HG02970 (cell line): Measurements from ENCODE around the gene EPHA8.

Experiments used
- ATAC-seq: cut with Tn5 transposase; IDR thresholded peaks from one replicate; pipeline ENCODE4 v1.9.1; 2021; ENCODE audit warnings: mild to moderate bottlenecking, moderate library complexity, moderate number of reproducible peaks; ENCODE audit not compliant: unreplicated experiment, low FRiP score

EPHA8 gene

DNA sequence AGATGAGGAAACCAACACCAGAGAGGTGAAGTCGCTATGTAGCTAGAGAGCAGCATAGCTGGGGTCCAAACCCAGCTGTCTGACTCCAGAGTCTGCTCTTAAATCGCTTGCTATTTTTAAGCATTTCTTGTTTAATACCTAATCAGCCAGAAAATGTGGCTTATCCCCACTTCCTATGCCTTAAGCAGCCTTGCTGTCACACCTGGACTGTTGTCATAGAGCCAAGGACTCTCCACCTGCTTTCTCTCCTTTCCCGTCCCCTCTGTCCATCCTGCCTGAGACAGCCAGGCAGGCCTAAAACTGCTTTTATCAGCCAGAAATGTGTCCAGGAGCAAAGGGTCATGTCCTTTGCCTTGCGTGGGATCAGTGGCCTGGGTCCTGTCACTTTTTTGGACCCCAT, 28.3 kb upstream of the EPHA8 start:
- ATAC-seq, result no peak

DNA sequence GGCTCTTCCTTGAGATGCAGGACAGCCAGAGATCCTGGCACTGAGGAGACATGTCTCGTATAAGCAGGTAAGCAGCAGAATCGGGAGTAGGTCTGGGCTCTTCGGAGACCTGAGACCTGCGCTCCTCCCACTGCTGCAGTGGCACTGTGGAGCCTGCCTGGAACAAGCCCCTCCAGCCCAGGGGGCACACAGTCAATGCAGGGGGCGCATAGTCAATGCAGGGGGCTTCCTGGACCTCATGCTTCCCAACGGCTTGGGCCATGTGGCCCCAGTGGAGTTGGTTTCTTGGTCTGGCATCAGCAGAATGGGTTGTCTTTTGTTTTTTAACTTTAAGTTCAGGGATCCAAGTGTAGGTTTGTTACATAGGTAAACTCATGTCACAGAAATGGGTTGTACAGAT, 27.9 kb upstream of the EPHA8 start:
- no peak for ATAC-seq

DNA sequence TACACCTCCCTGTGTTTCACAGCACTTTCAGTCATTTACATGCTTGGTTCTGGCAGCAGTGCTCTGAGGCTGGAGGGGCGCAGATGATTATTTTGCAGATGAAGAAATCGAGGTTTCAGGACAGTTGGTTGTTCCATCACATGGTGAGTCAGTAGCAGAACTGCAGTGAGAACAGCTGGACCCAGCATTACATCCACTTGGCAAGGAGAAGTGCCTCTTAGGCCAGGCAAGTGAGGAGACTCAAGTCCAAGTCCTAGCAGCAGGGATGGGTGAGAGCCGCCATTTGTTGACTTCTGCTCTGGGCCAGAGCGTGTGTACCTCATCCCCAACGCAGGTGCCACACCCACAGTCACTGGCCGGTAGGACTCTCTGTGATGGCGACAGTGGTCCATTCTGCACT, 26.8 kb upstream of the EPHA8 start:
- no peak for ATAC-seq

DNA sequence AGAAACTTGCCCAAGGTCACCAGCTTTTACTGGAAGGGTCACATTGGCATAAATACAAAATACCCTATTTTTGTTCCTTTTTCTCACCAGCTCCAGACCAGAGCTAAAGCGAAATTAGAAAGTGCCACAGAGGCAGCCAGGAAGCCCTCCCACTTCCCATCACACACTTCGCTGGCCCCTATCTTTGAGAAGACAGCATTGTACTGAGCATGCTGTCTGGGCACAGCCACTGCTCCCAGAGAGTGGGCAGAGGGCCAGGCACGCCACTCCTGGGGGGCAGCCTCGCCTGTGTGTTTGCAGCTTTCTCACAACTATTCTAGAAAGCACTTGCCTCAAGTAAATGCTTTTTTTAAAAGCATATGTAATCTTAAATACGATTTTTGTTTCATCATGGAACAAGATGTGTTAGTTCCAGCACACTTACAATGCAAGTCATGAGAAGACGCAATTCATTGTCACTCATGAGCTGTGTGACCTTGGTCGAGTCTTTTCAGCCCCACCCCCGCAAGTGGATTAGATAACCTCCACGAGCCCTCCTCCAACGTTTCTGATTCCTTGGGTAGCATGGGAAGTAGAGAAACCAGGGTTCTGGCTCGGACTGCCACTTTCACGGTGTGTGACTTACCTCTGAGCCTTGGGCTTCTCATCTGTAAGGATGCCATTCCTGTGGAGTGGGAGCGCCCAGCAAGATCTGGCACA, 25.7 kb upstream of the EPHA8 start:
- no peak for ATAC-seq

DNA sequence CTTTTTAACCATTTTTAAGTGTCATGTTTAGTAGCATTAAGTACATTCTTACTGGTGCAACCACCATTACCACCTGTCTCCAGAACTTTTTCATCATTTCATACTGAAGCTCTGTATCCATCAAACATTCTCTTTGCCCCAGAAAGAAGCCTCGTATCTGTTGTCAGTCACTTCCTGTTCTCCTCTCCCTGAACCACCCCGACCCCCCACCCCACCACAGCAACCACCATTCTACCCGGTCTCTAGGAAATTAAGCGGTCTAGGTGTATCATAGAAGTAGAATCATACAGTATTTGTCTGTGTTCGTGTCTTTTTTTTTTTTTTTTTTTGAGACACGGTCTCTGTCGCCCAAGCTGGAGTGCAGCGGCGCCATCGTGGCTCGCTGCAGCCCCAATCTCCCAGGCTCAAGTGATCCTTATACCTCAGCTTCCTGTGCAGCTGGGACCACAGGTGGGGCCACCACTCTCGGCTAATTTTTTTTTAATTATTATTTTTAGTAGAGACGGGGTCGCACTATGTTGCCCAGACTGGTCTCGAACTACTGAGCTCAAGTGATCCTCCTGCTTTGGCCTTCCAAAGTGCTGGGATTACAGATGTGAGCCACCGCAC, 23.7 kb upstream of the EPHA8 start:
- ATAC-seq, result no peak

DNA sequence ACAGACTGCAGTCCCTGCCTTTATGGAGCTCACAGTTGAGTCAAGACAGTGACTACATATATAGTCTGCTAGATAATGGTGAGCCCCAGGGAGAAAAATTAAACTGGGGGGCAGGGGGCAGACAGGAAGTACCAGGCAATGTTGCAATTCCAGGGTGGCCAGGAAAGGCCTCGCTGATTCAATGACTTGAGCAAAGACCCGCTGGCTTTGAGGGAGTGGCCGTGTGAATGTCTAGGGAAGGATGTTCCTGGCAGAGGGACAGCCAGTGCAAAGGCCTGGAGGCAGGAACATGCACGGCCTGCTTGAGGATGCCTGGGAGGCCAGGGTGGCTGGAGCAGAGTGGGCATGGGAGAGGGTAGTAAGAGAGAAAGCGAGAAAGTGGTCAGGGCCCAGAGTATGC, 23.0 kb upstream of the EPHA8 start:
- ATAC-seq, result no peak

DNA sequence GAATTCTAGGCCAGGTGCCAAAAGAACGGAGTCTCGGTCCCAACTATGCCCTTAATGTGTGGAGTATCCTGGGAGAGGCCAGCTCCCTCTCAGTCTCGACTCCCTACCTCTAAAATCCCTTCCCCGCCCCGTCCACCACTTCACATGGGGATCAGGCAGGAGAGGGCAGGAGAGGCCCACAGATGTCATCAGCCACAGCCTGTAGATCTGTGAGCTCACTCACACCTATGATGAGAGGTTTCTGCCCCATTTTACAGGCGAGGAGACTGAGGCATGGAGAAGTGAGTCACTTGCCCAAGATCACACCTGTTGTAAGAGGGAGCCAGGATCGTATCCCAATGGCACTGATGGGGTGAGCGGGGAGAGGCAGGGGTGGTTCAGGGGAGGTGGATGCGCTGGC, 20.4 kb upstream of the EPHA8 start:
- ATAC-seq, result no peak

DNA sequence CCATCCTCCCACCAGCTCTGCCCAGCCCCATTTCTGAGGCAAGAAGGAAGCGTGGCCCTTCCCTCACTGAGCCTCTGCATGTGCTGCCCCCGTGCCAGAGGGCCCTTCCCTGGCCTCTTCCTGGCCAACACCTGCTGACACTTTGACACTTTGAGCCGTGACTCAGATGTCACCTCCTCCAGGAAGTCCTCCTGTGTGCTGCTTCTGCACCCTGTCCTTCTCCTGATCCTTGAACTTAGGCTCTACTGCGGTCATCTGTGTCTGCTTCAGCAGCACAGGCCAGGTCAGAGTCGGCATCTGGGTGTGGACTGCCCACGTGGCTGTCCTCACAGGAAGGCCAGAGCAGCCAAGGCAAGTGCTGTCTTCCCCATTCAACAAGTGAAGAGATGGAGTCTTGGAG, 19.6 kb upstream of the EPHA8 start:
- no peak for ATAC-seq

DNA sequence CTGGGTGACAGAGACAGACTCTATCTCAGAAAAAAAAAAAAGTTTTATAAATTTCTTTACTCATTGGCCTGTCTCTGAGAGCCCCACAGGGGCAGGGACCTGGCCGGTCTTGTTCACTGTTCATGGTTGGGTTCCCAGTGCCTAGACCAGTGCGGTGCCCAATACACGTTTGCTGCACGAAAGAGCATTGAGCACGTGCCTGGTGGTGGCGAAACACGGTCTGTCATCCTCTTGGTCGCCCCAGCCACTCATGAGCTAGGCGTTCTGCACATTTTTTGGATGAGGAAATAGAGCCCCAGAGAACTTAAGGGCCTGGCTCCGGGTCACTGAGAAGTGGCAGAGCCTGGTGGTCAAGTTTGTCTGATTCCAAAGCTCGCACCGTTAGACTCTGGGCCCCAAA, 18.7 kb upstream of the EPHA8 start:
- no peak for ATAC-seq

DNA sequence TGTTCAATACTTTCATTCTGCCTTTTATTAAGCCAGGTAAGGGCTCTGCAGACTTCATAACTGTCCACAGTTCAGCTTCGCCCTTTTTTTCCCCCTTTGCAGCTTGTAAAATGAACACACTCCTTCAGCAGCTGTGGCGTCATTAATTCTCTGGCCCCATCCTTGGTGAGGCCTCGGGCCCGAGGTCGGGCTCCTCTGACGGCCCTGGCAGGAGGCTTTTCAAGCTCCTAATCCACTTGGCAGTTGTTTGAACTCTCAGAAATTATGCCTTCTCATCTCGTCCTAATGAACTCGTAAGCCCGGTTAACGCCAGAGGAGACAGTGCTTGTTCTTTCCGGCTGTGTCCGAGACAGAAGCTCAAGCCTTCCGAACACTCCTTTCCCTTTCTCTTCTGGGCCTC, 18.1 kb upstream of the EPHA8 start:
- no peak for ATAC-seq

DNA sequence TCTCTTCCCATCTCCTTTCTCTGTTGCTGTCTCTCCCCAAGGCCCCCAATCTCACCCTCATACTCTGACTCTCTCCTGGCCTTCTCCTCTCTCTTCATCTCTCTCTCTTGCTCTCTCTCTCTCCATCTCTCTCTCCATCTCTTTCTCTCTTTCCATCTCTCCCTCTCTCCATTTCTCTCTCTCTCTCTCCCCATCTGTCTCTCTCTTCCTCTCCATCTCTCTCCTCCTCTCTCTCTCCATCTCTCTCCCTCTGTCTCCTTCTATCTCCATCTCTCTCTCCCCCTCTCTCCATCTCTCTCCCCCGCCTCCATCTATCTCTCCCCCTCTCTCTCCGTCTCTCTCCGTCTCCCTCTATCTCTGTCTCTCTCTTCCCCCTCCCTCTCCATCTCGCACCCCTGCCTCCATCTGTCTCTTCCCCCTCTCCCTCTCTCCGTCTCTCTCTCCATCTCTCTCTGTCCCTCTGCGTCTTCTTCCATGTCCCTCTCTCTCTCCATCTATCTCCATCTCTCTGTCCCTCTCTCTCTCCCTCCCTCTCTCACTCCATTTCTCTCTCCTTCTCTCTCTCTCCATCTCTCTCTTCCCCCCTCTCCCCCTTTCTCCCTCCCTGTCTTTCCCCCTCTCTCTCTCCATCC, 16.0 kb upstream of the EPHA8 start:
- ATAC-seq, result no peak

DNA sequence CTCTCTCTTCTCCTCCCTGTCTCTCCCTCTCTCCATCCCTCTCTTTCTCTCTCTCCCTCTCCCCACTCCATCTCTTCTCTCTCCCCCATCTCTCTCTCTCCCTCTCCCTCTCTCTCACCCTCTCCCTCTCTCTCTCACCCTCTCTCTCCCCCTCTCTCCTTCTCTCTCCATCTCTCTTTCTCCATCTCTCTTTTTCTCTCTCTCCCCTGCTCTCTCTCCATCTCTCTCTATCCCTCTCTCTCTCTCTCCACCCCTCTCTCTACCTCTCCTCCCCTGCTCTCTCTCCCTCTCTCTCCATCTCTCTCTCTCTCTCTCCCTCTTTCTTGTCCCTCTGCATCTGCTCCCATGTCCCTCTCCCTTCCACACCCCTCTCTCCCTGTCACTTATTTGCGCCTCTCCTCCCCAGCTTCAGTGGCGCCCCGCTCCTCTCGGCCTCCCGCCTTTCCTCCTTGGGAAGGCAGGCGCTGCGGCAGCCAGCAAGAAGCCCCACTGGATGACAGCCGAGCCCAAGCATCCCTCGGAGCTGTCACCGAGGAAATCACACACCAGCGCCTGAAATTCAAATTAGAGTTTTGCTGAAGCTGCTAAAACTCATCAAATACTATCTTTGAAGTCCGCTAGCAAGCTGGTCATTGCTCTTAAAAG, 15.3 kb upstream of the EPHA8 start:
- ATAC-seq, result no peak

DNA sequence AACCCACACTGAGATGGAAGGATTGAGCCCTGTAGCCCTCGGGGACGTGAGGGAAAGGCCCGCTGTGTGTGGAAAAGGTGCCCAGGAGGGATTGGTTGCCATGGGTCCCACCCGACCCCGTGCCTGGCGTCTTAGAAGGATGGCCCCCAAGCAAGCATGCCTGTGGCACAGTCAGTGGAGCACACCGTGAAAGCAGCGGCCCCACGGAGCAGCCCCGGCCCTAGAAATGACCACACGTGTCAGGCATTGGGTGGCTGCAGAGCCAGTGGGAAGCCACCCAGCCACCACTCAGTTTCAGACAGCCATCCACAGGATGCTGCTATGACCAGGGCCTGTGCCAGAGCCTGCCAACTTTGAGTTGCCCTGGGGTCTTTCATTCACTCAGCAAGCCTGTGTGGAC, 13.3 kb upstream of the EPHA8 start:
- ATAC-seq, result no peak

DNA sequence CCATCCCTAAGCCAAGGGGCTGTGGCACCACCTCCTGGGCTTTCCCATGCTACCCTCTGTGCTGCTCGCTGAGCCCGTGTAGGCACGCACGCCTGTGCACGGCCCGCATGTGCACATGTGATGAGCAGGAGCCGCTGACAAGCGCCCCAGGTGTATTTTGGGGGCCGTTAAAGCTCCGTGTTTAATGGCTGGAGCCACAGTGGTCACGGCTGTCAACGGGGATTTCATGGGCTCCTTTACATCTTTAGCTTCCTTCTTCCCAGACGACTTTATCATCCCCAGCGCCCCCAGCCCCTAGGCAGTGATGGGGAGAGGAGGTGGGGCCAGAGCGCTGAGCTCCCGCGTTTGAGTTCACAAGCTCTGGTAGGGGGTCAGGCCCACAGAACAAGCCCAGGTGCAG, 11.7 kb upstream of the EPHA8 start:
- no peak for ATAC-seq

DNA sequence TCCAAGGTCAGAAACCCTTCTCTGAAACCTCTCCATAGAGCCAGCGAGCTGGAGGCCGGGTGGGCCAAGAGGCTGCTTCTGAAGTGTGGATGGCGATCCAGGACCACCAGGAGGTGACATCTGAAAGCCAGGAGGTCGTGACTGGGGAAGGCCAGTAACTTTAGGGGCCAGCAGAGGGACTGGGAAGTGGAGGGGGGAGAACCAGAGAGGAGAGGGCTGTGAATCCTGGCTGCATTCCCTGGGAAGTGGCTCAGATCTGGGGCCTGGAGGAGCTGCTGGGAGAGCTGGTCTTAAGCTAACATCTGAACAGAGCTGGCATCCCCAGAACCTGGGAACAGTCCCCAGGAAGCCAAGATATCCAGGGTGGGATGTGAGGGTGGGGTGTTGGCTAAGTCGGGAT, 11.3 kb upstream of the EPHA8 start:
- ATAC-seq, result no peak

DNA sequence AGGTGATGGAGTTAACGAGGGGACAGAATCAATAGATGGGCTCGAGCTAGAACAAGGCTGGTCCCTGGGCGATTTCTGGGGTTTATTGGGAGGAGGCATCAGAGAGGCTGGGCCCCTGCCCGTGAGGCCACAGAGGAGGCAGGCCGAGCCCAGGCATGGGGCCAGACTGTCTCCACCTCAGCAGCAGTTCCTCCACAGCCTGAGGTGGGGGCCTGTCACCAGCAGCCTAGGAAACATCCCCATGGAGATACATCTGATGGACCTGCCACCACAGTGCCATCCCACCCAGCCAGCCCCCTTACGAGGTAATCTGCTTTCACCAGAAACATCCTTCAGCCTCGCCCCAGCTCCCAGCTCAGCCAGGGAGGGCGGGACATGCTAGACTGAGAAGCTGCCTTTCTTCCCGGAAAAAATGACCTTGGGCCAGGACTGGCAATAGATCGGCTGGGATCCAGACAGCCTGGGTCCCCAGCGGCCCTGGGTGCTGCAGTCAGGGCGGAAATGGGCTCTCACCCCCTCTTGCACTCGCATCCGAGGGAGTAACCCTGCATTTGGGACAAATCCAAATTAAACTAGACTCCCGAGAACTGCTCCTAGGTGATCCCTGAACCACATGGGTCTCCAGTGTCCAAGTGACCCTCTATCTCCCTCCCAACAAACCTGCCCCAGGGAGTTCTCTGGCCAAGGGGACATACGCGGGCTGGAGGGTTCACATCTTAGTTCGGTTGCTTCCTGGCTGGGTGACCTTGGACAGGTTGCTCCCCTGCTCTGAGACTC, 10.0 kb upstream of the EPHA8 start:
- ATAC-seq, result no peak

DNA sequence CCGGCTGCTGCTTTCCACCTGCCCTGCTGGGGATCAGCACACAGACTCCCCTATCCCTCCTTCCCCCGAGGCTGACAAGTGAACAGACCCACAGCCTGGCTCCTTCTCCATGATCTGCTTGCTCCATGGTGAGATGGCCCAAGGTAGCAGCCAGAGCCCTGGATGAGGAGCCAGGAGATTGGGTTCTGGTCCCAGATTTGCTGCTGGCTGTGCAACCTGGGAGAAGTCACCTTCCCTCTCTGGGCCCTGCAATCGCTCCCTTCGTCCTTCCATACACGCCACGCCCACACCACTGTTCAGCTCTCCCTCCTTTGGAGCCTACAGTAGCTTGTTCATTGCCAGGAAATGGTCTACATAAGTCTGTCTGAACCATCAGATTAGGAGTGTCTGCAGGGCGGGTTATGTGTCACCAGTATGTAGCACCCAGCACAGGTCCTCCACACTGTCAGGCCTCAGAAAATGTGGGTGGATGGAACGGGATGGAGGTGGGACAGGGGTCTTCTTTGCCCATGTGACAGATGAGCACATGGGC, 9.2 kb upstream of the EPHA8 start:
- ATAC-seq, result no peak

DNA sequence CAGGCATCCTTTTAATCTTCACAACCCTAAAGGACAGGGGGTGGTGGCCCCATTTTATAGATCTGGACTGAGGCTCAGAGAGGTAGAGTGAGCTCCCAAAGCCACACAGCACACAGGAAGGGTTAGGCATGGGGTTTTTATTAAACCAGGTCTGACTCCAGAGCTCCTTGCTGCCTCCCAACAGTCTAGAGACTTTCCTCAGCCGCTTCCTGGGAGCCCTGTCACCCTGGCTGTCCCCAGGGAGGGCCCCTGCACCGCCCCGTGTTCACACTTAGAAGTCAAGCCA, 8.0 kb upstream of the EPHA8 start:
- no peak for ATAC-seq

DNA sequence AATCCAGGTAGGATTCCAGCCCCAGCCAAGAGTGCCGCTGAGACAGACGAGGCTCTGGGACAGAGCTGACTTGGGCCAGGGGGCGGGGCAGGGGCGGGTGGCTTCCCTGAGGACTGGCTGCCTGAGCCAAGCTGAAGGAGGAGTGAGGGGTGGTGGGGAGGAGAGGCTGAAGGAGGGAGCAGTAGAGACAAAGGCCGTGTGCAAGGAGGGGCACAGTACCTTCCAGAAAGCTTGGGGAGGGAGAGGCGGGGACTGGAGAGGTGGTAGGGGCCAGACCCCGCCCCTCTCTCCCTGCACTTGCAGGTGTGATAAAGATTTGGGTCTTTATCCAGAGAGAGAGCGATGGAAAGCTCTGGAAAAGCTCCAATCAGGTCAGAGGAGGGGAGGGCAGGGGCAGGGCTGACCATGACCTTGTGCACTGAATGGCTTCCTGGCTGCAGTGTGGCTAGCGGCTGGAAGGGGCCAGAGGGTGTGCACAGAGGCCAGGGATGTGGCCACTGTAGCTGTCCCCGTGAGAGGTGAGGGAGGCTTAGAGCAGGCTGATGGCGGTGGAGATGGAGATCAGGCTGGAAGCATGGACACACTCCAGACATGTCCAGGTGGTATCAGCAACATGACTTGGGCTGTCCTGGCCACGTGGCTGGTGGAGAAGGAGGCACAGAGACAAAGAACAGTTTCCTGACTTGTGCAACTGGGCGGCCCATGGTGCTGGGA, 6.7 kb upstream of the EPHA8 start:
- no peak for ATAC-seq

DNA sequence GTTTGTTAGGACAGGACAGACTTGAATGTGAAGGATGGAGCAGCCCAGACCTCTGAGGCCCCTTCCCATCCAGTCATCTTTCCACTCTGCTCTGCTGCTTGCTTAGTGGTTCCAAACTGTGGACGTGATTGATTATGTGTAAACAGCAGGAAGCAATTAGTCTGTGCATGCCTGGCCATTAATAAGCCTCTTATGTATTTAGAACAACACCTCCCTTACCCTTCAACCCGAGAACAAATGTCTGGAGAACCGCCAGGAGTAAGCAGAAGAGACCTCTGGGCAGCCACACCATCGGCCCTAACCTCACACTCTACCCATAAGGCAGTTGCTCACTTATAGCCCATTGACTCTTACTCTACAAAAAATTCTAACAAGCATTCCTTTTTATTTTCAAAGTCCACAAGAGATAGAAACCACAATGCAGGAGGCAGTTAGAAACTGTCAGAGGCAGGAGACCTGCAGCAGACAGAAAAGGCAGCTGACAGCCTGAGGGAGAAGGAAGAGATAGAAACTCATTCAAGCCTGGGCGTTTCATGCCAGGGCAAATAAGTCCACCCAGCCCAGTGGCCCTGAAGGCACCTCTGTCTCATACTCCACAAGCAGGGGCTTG, 5.8 kb upstream of the EPHA8 start:
- ATAC-seq, result no peak
